Omental fat pad (tissue), 4 donors: ENCODE measurements around the gene IFT80. TPM values are rescaled to one million over a fixed set of nuclear protein-coding genes. Genes with fewer than 3 reads are reported as not detected.
"Not testable (repeated sequence)": the region's sequence is repeated elsewhere in the genome, so short reads cannot be mapped to it uniquely, and the experiment has no call there.

ENCODE experiments used
- ATAC-seq: fragments of 150-250 bp; one replicate; pipeline ENCODE4 v1.9.1; 2016; ENCODE audit warnings: mild to moderate bottlenecking, moderate library complexity; ENCODE audit not compliant: low FRiP score
- DNase-seq: peaks from one replicate; pipeline ENCODE4 v3.0.0-alpha.2; 2019; ENCODE audit warnings: low spot score
- CTCF ChIP-seq, 3 donors: fragments of 450-650 bp; IDR thresholded peaks; one replicate each; pipeline ENCODE4 v1.5.1; 2016 to 2017; ENCODE audit warnings: antibody characterized with exemption in 3 of 3, mild to moderate bottlenecking in 3 of 3, moderate library complexity in 2 of 3
- total RNA-seq, 4 donors: library from RNA; depleted of rRNA; stranded (reverse); fragments of >200 nt; gene quantifications; one replicate each; pipeline ENCODE4 v1.1.0, GENCODE V29; 2016

The IFT80 gene
- total RNA-seq, 4 donors from 2014 or later = 13.9 to 34.5 (median 19.9) TPM

GRCh38 chr3:160245261-160245800 lies 153.7 kb downstream of the IFT80 start:
- no peak for TF ChIP-seq CTCF (IDR thresholded peaks at IDR 0.05)
- DNase-seq (no peak), ATAC-seq (no peak)

- not testable (repeated sequence) for ATAC-seq, DNase-seq
Measured at GRCh38 chr3:160240719-160241118, 158.3 kb downstream of the IFT80 start.

GRCh38 chr3:160232014-160232413 lies 167.0 kb downstream of the IFT80 start:
- no peak for TF ChIP-seq CTCF (IDR thresholded peaks at IDR 0.05)
- ATAC-seq (no peak), DNase-seq (no peak)

GRCh38 chr3:160227419-160227818 lies 171.6 kb downstream of the IFT80 start:
- TF ChIP-seq CTCF (IDR thresholded peaks at IDR 0.05) = no peak
- ATAC-seq = no peak
- no peak for DNase-seq

- no peak for TF ChIP-seq CTCF (IDR thresholded peaks at IDR 0.05)
- no peak for DNase-seq
- no peak for ATAC-seq
Measured at GRCh38 chr3:160226026-160226907, 172.8 kb downstream of the IFT80 start.

- ATAC-seq = peak; percentile 89
- no peak for TF ChIP-seq CTCF (IDR thresholded peaks at IDR 0.05)
- no peak for DNase-seq
Measured at GRCh38 chr3:160225176-160226025, 173.6 kb downstream of the IFT80 start, which contains the start of gene C3orf80. Gene C3orf80 (plus strand): TSS chr3:160225422. CDS start chr3:160225636, 214 bp downstream.

GRCh38 chr3:160224811-160225175 lies 174.2 kb downstream of the IFT80 start:
- DNase-seq = no peak
- peak; percentile 20 for ATAC-seq
- no peak for TF ChIP-seq CTCF (IDR thresholded peaks at IDR 0.05)
